Endothelial cell (in vitro differentiated cells): ENCODE data around the gene TWIST2. TPM values are rescaled to one million over a fixed set of nuclear protein-coding genes. Genes with fewer than 3 reads are reported as not detected.

ENCODE experiments used
- DNase-seq: peaks from one replicate; pipeline ENCODE4 v3.0.0; 2021; ENCODE audit warnings: low spot score
- H3K27ac Mint-ChIP-seq: one replicate; pipeline ENCODE4 v1.8.0; 2021; ENCODE audit warnings: mixed read lengths, inconsistent platforms; ENCODE audit not compliant: unreplicated experiment
- H3K27me3 Mint-ChIP-seq: one replicate; pipeline ENCODE4 v1.8.0; 2021; ENCODE audit warnings: mild to moderate bottlenecking, moderate library complexity, mixed read lengths, inconsistent platforms; ENCODE audit not compliant: unreplicated experiment
- H3K36me3 Mint-ChIP-seq: one replicate; pipeline ENCODE4 v1.8.0; 2021; ENCODE audit warnings: mild to moderate bottlenecking, low read depth, mixed read lengths, inconsistent platforms; ENCODE audit not compliant: unreplicated experiment
- H3K4me1 Mint-ChIP-seq: one replicate; pipeline ENCODE4 v1.8.0; 2021; ENCODE audit warnings: mild to moderate bottlenecking, mixed read lengths, inconsistent platforms; ENCODE audit not compliant: unreplicated experiment
- H3K4me3 Mint-ChIP-seq: one replicate; pipeline ENCODE4 v1.8.0; 2021; ENCODE audit warnings: mild to moderate bottlenecking, mixed read lengths, inconsistent platforms; ENCODE audit not compliant: unreplicated experiment
- H3K9me3 Mint-ChIP-seq: one replicate; pipeline ENCODE4 v1.8.0; 2021; ENCODE audit warnings: mixed read lengths, inconsistent platforms; ENCODE audit not compliant: unreplicated experiment
- CTCF ChIP-seq: fragments of 200-600 bp; sonication (generic); IDR thresholded peaks from one replicate; pipeline ENCODE4 v1.5.0; 2021; ENCODE audit warnings: antibody characterized with exemption; ENCODE audit not compliant: unreplicated experiment
- total RNA-seq: library from RNA; stranded (reverse); fragmentation: NEBNext Ultra II Directional; extraction: Animal tissue kit (Norgen Biotek cat#: 25700); gene quantifications from one replicate; pipeline ENCODE4 v1.2.1, GENCODE V29; 2021; ENCODE audit not compliant: unreplicated experiment

TWIST2 gene
- total RNA-seq, 1 donor from 2014 or later, result not detected

DNA sequence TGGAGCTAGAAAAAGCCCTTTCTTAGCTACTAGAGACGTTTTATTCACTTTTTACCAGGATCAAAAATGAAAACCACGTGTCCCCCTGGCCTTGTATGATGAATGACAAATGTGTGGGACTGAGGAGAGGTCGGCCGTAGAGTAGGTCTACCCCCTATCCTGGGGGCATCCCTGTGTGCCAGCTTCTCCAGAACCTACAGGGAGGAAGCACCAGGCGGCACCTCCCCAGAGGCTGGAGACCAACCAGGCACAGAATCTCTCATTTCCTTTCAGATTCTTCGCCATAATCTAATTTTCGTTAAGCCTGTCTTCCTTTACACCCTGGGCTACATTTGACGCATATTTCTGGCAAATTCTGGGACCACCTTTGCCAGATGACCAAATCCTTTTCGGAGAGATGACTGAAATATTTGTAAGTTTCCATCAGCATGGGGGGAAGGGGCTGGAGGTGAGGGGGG, 15.9 kb downstream of the TWIST2 start:
- Mint-ChIP-seq H3K27me3 (peaks cover 6% of the 10 kb centered on the region), H3K36me3 (no peaks in the 10 kb centered on the region), H3K4me3 (no peak overlapping the region), H3K9me3 (no peaks in the 10 kb centered on the region), H3K4me1 (peaks cover 5% of the 10 kb centered on the region), H3K27ac (no peak overlapping the region)
- DNase-seq, result no peak
- TF ChIP-seq CTCF, result no peak

DNA sequence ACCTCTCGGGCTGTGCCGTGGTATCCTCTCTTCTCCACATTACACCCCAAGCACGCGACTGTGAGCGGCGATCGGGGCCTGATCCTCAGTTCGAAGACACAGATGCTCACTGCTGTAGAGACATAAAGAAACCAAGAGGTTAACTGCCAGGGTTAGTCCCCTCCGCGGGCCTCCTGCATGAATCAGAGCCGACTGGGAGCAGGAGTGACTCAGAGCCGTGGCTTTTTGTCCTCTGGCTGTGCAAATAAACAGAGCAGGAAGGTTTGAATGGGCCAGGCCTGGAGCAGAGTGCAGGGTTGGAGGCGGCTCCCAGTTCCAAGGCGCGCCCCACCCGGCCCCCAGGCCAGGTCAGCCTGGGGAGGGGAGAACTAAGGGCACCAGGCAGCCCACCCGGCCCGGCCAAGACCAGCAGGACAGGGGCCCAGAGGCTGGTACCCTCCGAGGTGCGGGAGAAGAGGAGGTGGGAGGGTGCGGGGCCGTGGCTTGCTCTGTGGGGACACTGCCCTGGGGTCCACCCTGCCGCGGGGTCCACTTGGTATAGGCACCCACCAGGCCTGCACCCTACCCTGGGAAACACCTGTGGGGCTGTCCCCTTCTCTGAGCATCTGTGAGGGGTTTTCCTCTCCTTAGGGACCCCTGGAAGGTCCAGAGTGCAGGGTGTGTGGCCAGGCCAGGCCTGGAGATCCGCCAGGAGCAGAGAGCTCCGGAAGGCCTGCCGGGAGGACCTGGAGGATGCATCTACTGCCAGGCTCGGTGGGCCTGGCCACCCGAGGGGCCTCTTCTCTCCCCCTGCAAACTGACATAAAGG, 16.5 kb downstream of the TWIST2 start:
- H3K27me3 Mint-ChIP-seq, result peaks cover 6% of the 10 kb centered on the region
- no peaks in the 10 kb centered on the region for H3K9me3 Mint-ChIP-seq
- H3K27ac Mint-ChIP-seq, result no peak overlapping the region
- TF ChIP-seq CTCF, result no peak
- peaks cover 5% of the 10 kb centered on the region for H3K4me1 Mint-ChIP-seq
- H3K4me3 Mint-ChIP-seq, result no peak overlapping the region
- peak; percentile 43 for DNase-seq
- H3K36me3 Mint-ChIP-seq, result no peaks in the 10 kb centered on the region

GRCh38 chr2:238865015-238865719, 17.3 kb downstream of the TWIST2 start:
- no peak for TF ChIP-seq CTCF
- Mint-ChIP-seq H3K9me3 (no peaks in the 10 kb centered on the region), H3K4me3 (no peak overlapping the region), H3K27ac (no peak overlapping the region), H3K36me3 (peaks cover 3% of the 10 kb centered on the region), H3K4me1 (peaks cover 5% of the 10 kb centered on the region), H3K27me3 (peaks cover 6% of the 10 kb centered on the region)
- DNase-seq, result no peak

DNA sequence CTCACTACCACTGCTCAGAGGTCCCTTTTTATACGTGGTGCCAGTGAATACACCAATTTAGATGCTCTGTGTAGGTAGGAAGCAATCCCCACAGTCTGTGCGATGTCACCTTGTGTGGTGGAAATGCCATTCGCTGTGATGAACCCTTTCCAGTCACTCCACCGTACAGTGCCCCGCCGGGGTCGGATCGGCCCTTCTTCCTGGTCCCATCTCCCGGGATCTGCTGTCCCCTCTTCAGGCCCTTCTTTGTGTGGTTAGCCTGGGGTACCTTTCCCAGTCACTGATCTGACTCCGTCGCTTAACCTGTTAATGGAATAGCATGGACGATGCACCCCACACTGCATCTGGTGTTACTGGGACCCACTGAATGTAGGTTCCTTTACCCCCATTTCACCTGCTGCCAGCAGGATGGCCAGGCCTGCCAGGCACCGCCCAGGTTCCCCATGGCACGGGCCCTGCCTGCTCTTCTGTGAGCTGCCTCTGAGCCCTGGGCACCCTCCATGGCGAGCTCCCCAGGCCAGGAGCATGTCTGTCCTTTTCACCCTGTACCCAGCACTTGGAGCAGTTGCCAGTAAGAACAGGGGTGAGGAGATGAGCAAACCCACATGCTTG, 18.0 kb downstream of the TWIST2 start:
- H3K9me3 Mint-ChIP-seq, result no peaks in the 10 kb centered on the region
- no peak overlapping the region for H3K27ac Mint-ChIP-seq
- peaks cover 3% of the 10 kb centered on the region for H3K36me3 Mint-ChIP-seq
- no peak overlapping the region for H3K4me3 Mint-ChIP-seq
- TF ChIP-seq CTCF, result no peak
- peaks cover 5% of the 10 kb centered on the region for H3K4me1 Mint-ChIP-seq
- no peak for DNase-seq
- H3K27me3 Mint-ChIP-seq, result peaks cover 6% of the 10 kb centered on the region
